ENCODE results near the gene BICDL1.

BICDL1 gene

DNA sequence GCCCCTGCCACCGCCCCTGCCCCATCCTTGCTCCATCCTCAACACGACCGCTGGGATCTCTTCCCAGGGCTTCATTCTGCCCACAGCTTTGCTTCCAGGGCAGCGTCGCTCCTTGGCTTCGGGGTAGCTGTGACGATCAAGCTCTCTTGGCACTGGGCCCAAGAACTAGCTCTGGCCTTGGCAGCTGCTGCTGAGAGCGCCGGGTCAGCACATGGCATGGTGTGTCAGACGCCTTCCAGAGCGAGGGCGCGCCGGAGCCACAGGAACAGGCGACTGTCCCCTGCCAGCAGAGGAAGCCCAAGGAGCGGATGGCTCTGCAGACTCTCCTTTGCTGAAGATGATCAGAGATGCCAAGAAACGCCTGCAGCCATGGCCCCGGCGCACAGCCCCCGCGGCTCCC, 111.6 kb downstream of the BICDL1 start:
- no peak for DNase-seq (ENCODE audit: low read depth, low spot score)

DNA sequence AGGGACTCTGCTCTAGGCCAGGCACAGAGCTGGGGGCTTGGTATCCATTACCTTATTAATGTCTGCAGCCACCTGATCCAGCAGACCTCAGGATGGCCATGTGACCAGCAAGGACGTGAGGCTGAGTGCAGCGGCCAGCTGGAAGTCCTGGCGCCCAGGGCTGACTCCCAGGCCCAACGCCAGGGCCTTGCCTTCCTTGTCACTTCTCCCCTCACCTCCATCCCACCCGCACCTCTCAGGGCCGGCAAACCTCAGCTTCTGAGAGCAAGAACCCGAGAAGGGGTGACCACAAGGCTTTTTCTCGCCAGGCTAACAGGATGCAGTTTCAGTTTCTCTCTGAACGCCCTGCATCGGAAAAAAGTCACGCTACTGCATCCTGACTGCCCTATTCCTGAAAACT, 112.1 kb downstream of the BICDL1 start:
- DNase-seq (ENCODE audit: low read depth, low spot score), result no peak

- no peak for DNase-seq (ENCODE audit: low read depth, low spot score)
These were observed 112.6 kb downstream of the BICDL1 start for GRCh38 chr12:120101617-120102016.

DNA sequence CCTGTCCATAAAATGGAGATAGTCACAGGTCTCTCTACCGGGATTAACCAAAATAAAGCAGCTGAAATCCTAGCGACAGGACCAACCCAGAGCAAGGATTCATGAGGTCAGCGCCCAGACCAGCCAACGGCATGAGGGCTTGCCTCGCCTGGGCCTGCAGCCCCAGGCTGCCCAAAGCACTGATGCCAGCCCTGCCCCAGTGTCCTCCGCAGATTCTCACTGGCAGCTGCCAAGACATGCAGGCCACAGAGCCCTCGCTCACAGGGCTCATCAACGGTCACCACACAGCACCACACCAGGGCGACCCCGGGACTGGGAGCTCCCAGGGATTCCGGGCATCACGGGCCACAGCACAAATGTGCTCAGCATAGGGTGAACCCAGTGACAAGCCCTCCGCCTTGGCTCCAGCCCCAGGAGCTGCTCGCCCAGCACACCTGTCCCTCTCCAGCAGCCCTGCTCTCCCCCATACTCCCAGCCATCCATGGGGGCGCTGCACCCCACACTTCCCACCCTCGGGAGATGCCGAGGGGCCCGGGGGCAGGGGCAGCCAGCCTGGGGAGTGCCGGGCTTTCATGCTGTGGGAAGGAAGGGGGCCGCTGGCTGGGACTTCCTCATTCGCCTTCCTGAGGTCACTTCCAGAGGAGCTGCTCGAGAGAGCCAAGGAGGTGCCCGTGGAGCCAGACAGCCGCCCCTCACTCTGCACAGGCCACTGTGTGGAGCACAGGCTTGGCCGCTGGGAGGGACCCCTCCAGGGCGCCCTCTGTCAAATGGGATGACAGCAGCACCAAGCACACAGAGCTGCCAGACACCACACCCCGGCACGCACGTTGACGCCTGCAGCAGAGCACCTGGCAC, 113.4 kb downstream of the BICDL1 start:
- DNase-seq (ENCODE audit: low read depth, low spot score), result no peak

DNA sequence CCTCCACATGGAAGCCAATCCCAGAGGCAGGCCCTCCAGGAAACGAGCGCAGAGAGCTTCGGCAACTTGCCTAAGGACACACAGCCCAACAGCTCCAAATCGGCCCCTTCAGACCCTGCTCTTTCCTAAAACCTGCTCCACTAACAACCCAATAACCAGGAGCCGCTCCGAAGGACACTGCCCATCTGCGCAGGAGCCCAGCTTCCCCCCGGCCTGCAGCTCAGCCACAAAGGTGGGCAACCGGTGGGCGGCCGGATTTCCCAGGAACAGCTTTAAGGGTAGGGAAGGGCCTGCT, 114.0 kb downstream of the BICDL1 start:
- no peak for DNase-seq (ENCODE audit: low read depth, low spot score)

DNA sequence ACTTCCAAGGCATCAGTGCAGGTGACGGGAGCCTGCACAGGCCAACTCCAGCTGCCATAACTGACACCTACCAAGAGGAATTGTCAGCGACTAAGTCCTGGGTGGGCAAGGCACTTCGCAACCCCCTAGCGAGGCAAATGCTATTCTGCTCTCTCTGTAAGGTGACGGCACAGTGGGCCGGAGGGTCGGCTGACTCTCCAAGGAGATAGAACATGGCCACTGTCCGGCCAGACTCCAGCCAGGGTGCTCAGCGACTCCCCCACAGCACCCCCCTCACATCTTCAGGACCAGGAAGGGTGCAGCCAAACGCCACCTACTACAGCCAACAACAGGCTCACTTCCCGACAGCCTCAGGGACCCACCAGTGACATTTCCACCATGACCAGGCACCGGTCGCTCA, 114.3 kb downstream of the BICDL1 start:
- no peak for DNase-seq (ENCODE audit: low read depth, low spot score)

DNA sequence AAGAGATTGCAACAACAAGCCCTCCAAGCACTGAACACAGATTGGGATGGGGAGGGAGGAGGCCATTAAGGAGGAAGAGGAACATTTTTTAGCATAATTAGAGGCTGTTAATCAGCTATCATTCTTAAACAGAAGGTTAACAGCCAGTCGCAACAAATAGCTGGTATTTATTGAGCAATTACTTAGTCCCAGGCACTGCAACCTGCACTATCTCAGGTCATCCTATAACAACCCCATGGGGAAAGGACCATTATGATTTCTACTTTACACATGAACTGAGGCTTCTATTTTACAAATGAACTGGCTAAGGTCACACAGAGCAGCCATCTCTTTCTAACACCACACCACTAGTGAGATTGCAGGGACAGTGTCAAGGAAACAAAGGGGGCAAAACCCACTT, 117.1 kb downstream of the BICDL1 start:
- DNase-seq (ENCODE audit: low read depth, low spot score), result no peak

GRCh38 chr12:120109570-120110267, 120.7 kb downstream of the BICDL1 start:
- no peak for DNase-seq (ENCODE audit: low read depth, low spot score)

DNA sequence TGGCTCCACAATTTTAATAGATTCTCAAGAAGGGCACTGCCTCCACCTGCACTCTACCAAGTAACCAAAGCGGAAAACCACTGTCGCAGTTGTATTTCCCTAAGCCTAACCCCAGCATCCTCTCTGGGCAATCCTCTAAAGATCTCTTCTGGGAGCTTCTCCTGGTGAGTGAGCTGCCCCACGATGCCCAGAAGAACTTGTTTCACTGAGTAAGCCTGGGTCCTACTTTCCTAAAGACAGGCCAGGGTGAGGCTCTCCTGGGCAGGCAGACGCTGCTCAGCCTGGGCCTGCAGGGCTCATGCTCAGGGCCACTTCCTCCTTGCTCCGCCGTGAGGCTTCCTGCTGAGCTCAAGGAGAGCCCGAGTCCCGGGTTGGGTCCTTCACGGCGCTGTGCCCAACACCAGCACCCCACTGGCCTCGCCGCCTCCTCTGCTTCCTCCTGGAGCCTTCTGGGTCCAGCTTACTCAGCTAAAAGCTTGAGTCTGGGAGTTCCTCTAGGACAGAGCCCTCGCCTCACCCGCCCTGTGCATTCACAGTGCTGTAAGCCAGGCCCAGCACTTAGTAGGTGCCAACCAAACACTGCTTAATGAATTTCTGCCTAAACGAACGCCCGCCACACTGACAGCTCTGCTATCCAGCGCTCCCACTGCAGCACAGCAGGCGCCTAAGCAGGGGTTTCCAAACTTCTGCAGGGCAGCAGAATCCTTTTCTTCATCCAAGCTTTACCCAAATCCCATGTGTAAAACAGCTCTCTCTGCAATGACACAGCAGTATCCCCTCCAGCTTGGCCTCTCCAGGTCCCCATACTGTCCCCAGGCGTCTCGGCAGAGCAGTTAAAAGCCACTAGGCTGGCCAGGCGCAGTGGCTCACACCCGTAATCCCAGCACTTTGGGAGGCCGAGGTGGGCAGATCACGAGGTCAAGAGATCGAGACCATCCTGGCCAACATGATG, 121.8 kb downstream of the BICDL1 start:
- no peak for DNase-seq (ENCODE audit: low read depth, low spot score)

- no peak for DNase-seq (ENCODE audit: low read depth, low spot score)
These were observed 126.0 kb downstream of the BICDL1 start for GRCh38 chr12:120115066-120115465.

DNA sequence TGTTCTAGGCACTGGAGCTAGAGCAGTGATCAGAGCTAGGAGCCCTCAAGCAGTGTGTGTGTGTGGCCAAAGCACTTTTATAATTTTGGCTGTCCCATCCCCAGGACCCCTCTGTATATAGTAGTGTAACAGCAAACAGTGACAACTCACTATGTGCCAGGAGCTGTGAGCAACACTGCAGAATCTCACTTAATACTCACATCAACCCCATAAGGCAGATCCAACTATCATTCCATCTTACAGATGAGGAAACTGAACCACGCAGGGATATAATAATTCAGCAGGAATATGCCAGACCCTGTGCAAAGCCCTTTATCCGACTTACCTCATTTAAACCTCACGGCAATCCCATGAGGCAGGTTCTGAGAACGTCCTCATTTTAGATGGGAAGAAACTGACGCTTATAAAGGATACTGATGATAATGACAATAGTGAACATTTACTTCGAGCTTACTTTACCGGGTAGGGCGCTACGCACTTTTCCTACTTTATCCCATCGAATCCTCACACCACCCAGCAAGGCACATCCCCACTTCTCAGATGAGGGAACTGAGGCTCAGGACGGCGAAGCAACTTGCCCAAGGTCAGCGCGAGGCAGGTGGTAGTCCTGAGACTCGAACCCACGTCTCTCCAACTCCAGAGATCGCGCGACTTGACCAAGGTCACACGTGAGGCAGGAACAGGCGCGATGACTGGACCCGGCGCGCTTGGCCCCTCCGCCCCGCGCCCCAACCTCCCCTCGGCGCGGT, 126.8 kb downstream of the BICDL1 start:
- DNase-seq (ENCODE audit: low read depth, low spot score), result no peak

GRCh38 chr12:120116441-120116791, 127.4 kb downstream of the BICDL1 start, which contains the start of gene RAB35:
RAB35 (minus strand) TSS chr12:120116753; CDS start chr12:120116650, 103 bp downstream.
- no peak for DNase-seq (ENCODE audit: low read depth, low spot score)

- DNase-seq (ENCODE audit: low read depth, low spot score), result peak; percentile 89
These were observed 128.0 kb downstream of the BICDL1 start for GRCh38 chr12:120116792-120117651.

DNA sequence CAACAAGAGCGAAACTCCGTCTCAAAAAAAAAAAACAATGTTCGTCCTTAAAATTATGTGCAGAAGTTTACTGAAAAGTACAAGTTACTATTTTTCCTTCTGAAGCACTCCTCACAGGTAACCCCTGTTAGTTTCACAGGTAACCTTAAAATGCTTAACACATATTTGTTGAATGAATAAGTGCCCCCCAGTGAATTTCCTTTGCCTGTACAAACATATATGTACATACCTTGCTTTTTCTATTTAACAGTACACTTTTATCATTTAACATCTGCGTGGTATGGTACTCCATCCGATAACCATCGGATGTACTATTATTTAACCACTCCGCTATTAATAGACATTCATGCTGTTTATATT, 128.9 kb downstream of the BICDL1 start:
- DNase-seq (ENCODE audit: low read depth, low spot score), result no peak

DNA sequence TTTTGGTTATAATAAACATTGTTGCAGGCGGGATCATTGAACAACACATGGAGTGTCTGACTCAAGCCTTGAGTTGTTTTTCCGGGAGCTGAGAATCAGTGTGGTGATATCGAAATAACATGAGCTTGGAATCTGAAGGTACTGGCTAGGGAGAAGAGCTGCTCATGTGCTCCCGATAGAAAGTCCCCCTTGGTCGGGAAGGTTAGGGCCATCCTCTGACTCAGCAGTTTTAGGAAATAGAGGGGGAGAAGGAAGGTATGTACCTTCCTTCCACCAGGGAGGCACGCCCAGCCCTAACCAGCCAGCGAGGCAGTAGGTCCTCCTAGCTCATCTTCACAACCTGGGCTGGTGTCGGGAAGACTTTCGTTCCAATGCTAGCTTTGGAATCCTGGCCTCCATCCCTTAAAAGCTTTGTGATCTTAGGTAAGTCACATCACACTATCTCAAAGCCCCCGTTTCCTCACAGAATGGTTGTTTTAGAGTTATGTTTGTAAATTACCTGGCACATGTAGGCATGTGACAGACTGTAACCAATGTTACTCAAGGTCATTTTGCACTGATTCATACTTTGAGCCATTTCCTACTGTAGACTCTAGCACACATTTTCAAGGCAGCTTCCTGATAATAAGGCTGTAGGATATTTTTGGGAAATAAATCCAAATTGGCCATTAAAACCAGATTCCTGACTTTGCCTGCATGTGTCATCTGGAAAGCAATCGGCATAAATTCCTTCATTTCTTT, 129.5 kb downstream of the BICDL1 start:
- no peak for DNase-seq (ENCODE audit: low read depth, low spot score)

GRCh38 chr12:120119271-120119973, 130.4 kb downstream of the BICDL1 start:
- no peak for DNase-seq (ENCODE audit: low read depth, low spot score)

- DNase-seq (ENCODE audit: low read depth, low spot score), result no peak
These were observed 132.3 kb downstream of the BICDL1 start for GRCh38 chr12:120121343-120121742.

- DNase-seq (ENCODE audit: low read depth, low spot score), result no peak
These were observed 132.8 kb downstream of the BICDL1 start for GRCh38 chr12:120121766-120122293.

- DNase-seq (ENCODE audit: low read depth, low spot score), result no peak
These were observed 136.0 kb downstream of the BICDL1 start for GRCh38 chr12:120125029-120125428.

All from activated naive CD8-positive, alpha-beta T cell treated with anti-CD3 and anti-CD28 coated beads, Interleukin-2, amount 50 U/mL, for 16 hours (primary cell).